DMS153 treated with DMSO at 0.1 percent for 48 hours (cell line): ENCODE measurements around the gene PPP1R18.
"Not testable (repeated sequence)": the region's sequence is repeated elsewhere in the genome, so short reads cannot be mapped to it uniquely, and the experiment has no call there.

Experiments used
- DNase-seq: peaks from one replicate; lab custom pipeline; 2025; ENCODE audit not compliant: unreplicated experiment; lab: John Stamatoyannopoulos, UW

PPP1R18 gene, protein sequence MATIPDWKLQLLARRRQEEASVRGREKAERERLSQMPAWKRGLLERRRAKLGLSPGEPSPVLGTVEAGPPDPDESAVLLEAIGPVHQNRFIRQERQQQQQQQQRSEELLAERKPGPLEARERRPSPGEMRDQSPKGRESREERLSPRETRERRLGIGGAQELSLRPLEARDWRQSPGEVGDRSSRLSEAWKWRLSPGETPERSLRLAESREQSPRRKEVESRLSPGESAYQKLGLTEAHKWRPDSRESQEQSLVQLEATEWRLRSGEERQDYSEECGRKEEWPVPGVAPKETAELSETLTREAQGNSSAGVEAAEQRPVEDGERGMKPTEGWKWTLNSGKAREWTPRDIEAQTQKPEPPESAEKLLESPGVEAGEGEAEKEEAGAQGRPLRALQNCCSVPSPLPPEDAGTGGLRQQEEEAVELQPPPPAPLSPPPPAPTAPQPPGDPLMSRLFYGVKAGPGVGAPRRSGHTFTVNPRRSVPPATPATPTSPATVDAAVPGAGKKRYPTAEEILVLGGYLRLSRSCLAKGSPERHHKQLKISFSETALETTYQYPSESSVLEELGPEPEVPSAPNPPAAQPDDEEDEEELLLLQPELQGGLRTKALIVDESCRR

DNA sequence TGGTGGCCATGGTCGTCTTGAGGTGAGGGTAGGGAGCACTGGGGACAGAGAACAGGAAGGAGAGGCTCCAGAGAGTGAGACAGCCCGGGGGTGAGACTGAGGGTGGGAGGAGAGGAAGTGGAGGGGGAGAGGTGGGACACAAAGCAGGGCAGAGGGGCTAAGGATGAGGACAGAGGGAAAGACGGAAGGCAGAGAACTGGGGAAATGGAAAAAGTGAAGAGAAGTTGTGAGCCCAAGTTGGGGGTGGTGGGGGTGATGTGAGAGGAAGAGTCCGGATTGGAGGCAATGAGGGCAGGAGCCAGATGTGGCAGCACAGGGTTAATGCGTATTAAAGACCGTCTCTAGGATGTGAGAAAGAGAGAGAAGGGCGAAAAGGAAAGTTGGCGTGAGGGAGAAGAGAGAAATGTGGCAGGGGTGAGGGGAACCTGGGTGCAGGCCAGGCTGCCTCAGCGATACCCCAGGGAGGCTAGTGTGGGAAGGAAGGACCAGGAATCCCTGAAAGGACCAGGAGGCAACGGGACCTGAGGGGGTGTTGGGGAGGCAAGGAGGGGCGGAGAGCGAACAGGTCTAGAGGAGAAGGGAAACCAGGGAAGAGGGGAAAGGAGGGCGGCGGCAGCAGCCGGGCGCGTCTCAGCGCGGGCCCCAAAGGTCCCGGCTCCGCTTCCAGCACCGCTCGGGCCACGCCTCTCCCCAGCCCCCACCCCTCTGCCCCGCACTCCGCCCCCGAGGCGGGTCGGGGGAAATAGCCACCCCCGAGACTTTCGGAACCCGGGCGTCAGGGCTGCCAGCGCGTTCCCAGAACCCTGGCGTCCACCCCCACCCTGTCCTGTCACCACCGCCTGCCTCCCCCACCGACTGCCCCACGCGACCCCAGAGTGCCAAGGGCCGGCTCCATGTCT lies at the start of gene PPP1R18:
Gene PPP1R18, minus strand, starts transcription at position 637 of the 899 bp plus-strand sequence. Its CDS starts 627 bp downstream, at position 10.
- peak; percentile 7 for DNase-seq

DNA sequence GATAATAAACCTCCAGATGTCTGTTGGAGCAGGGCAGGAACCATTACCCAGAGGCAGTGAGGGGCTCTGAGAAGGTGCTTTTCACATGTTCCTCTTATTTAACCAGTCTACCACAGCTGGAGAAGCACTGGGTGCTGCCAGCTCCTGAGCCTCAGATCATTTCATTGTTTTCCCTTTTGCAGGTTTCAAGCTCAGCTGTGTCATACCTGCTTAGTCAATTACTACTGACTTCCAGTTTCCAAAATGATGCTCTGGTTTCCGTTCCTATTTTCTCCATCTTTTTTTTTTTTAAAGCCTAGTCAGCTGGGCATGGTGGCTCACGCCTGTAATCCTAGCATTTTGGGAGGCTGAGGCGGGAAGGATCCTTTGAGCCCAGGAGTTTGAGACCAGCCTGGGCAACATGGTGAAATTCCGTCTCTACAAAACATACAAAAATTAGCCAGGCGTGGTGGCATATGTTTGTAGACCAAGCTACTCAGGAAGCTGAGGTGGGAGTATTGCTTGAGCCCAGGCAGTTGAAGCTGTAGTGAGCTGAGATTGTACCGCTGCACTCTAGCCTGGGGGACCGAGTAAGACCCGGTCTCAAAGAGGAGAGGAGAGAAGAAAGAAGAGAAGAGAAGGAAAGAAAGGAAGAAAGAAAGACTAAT lies 49.3 kb upstream of the PPP1R18 start:
- no peak for DNase-seq

DNA sequence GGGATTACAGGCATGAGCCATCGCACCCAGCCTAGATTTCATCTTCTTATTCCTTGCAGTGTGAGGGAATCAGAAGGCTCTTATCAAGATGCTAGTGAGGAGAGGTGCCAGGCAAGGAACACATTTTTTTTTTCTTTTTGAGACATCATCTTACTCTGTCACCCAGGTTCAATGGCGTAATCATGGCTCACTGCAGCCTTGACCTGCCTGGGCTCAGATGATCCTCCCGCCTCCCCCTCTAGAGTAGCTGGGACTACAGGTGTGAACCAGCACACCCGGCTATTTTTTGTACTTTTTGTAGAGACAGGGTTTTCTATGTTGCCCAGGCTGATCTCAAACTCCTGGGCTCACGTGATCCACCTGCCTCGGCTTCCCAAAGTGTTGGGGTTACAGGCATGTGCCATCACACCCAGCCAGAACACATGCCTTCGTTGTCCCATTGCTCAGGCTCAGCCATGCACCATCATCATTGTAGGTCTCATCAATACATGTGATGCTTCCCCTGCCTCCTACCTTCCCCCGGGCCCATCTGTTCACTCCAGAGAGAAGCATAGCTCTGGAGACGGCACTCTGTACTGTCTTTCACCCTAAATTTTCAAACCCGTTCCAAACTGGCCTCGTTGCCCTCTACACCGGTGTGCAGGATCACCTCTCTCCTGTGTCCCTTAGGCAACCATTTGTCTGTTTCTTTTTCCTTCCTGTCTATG lies 45.9 kb upstream of the PPP1R18 start:
- DNase-seq: no peak

DNA sequence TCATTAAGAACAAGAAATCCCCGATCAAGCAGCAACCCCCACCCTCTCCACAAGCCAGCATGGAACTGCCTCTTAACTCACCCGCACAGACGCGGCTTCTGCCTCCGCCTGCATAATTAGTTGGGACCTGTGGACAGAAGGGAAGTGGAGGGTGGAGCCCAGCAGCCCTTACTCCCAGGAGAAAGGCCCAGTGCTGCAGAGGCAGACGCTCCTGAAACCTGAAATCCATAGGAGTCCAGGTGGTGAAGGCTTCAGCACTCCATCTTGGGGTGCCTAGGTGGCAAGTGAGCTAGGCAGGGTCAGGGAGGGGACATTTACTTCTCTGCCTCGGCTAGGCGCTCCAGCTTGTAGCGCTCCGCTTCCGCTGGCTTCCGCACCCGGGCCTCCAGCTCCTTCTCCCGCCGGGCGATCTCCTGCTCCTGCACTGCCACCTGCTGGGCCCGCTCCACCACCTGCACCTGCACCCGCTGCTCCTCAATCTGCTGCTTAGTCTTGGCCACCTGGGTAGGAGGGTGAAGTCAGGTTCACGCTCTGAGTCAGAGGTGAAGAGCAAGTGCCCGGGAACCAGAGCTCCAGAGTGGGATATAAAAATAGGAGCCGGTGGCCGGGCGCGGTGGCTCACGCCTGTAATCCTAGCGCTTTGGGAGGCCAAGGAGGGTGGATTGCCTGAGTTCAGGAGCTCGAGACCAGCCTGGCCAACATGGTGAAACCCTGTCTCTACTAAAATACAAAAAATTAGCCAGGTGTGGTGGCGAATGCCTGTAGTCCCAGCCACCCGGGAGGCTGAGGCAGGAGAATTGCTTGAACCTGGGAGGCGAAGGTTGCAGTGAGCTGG lies 44.4 kb upstream of the PPP1R18 start:
- DNase-seq: peak; percentile 68

DNA sequence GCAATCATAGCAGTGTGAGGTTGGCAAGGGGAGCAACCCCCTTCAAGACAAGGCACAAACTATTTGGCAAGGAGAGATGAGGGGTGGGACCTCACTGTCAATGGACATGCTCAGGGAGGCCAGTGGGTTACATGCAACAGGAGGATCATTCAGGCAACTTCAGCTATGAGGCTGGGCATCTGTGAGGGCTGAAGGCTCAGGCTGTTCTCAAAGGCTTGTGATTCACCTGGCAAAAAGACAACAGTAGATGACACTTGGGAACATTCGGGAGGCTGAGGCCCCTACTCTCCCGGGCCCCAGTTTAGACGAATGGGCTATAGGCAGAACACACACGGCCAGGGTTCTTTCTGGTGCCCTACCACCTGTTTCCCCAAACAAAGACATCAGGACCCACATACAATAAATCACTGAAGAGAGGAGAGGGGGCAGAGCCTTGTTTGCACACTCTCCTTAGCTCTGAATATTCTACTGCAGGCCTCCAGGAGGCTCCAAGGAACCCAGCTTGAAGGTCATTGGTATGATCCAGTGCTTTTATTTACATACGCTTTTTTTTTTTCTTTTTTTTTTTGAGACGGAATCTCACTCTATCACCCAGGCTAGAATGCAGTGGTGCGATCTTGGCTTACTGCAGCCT lies 41.6 kb upstream of the PPP1R18 start:
- no peak for DNase-seq

DNA sequence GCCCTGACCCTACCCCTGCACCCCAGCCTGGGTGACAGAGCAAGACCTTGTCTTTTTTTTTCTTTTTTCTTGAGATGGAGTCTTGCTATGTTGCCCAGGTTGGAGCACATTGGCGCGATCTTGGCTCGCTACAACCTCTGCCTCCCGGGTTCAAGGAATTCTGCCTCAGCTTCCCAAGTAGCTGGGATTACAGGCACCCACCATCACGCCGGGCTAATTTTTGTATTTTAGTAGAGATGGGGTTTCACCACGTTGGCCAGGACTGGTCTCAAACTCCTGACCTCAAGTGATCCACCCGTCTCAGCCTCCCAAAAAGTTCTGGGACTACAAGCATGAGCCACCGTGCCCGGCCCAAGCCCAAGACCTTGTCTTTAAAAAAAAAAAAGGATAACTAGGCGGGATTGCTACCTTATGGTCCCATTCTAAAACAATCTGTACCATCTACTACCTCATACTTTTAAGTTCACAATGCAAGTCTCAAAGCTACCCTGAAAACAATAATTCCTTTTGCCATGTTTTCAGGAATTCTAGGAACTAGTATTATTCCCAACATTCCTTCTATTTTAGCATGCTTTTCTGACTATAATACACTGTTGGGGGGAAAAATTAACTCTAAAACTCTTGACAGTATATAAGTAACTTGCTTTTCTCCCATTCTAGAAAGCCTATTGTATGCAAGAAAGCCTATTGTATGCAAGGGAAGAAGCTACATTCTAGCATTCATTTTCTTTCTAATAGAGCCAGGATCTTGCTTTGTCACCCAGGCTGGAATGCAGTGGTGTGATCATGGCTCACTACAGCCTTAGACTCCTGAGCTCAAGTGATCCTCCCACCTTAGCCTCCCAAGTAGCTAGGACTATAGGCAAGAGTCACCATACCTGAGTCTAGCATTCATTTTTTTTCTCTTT lies 40.3 kb upstream of the PPP1R18 start:
- no peak for DNase-seq

DNA sequence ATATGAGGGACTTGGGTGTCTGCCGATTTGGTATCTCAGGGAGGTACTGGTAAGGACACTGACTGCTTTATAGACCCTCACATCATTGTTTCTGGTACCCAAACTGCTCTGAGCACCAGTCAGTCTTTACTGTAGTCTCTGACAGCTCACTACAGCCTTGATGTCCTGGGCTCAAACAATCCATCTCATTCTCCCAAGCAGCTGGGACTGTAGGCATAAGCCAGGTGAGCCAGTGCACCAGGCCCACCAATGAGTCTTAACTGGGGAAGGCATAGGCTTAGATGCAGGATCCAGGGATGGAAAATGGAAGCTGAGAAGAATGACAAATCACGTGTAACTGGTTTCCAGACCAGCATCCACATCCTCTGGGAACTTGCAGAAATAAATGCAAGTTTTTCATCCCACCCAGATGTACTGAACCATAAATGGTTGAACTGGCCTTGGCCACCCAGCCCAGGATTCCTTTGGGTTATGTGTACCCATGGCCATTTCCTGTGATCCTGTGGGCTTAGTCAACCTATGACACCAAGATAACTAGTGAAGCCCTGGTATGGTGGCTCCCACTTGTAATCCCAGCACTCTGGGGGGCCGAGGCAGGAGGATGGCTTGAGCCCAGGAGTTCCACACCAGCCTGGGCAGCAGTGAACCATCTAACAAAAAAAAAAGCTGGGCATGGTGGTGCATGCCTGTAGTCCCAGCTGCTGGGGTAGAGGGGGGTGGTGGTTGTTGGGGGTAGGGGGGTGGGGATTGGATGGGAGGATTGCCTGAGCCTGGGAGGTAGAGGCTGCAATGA lies 39.5 kb upstream of the PPP1R18 start:
- DNase-seq: no peak

DNA sequence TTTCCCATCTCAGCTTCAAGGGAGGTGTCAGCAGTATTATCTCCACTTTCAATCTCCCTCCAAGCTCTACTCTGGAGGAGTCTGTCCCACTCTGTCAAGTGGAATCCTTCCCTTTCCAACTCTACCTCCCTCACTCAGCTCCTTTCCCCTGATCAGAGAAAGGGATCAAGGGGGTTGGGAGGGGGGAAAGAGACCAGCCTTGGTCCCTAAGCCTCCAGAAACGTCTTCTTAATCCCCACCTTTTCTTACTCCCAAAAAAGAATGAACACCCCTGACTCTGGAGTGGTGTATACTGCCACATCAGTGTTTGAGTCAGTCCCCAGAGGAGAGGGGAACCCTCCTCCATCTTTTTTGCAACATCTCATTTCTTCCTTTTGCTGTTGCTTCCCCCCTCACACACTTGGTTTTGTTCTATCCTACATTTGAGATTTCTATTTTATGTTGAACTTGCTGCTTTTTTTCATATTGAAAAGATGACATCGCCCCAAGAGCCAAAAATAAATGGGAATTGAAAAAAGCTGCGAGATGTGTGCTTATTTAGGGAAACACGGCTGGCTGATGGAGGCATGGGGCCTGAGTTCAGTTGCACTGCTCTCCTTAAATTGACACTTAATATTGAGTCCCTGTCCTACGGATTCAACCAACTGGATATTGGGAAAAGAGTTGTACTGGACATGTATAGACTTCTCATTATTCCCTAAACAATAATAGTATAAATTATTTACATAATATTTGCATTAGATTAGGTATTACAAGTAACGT lies 38.6 kb upstream of the PPP1R18 start:
- no peak for DNase-seq

DNA sequence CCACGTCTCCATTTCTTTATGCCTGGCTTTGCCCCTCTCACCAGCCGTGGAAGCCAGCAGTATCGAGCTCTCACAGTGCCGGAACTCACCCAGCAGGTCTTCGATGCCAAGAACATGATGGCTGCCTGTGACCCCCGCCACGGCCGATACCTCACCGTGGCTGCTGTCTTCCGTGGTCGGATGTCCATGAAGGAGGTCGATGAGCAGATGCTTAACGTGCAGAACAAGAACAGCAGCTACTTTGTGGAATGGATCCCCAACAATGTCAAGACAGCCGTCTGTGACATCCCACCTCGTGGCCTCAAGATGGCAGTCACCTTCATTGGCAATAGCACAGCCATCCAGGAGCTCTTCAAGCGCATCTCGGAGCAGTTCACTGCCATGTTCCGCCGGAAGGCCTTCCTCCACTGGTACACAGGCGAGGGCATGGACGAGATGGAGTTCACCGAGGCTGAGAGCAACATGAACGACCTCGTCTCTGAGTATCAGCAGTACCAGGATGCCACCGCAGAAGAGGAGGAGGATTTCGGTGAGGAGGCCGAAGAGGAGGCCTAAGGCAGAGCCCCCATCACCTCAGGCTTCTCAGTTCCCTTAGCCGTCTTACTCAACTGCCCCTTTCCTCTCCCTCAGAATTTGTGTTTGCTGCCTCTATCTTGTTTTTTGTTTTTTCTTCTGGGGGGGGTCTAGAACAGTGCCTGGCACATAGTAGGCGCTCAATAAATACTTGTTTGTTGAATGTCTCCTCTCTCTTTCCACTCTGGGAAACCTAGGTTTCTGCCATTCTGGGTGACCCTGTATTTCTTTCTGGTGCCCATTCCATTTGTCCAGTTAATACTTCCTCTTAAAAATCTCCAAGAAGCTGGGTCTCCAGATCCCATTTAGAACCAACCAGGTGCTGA lies 37.6 kb upstream of the PPP1R18 start:
- not testable (repeated sequence) for DNase-seq

DNA sequence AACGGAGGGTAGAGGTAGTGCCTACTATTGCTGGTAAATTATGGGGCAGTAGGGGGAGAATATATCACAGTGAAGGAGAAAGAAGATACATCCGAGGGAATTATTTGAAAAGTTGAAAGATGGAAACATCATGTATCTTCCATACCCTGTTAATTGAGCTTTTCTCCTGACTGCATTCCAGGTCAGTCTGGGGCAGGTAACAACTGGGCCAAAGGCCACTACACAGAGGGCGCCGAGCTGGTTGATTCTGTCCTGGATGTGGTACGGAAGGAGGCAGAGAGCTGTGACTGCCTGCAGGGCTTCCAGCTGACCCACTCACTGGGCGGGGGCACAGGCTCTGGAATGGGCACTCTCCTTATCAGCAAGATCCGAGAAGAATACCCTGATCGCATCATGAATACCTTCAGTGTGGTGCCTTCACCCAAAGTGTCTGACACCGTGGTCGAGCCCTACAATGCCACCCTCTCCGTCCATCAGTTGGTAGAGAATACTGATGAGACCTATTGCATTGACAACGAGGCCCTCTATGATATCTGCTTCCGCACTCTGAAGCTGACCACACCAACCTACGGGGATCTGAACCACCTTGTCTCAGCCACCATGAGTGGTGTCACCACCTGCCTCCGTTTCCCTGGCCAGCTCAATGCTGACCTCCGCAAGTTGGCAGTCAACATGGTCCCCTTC lies 36.9 kb upstream of the PPP1R18 start:
- not testable (repeated sequence) for DNase-seq

DNA sequence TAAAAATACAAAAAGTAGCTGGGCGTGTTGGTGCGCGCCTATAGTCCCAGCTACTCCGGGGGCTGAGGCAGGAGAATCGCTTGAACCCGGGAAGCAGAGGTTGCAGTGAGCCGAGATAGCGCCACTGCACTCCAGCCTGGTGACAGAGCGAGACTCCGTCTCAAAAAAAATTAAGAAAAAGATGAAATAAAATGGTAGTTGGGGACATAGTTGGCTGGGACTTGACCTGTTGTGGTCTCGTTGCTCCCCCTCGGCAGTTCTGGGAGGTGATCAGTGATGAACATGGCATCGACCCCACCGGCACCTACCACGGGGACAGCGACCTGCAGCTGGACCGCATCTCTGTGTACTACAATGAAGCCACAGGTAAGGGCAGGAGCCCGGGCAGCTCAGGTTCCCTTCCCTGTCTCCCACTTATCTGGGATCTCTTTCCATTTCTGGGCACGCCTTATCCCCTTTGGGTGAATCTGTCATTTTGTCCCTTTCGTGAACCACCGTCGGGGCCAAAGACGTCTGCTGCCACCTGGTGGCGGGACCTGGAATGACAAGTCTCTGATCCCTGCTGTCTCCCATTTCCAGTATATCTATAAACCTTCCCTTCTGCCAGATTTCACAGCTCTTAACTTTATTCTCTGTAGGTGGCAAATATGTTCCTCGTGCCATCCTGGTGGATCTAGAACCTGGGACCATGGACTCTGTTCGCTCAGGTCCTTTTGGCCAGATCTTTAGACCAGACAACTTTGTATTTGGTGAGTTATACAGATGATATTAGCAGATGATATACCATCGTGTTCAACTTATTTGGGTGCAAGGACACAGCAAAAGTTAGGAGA lies 36.1 kb upstream of the PPP1R18 start:
- peak; percentile 58 for DNase-seq

DNA sequence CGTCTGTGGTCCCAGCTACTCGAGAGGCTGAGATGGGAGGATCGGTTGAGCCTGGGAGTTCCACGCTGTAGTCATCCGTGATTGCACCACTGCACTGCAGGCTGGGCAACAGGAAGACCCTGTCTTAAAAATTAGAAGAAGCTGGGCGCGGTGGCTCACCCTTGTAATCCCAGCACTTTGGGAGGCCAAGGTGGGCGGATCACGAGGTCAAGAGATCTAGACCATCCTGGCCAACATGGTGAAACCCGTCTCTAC lies 35.5 kb upstream of the PPP1R18 start:
- not testable (repeated sequence) for DNase-seq

DNA sequence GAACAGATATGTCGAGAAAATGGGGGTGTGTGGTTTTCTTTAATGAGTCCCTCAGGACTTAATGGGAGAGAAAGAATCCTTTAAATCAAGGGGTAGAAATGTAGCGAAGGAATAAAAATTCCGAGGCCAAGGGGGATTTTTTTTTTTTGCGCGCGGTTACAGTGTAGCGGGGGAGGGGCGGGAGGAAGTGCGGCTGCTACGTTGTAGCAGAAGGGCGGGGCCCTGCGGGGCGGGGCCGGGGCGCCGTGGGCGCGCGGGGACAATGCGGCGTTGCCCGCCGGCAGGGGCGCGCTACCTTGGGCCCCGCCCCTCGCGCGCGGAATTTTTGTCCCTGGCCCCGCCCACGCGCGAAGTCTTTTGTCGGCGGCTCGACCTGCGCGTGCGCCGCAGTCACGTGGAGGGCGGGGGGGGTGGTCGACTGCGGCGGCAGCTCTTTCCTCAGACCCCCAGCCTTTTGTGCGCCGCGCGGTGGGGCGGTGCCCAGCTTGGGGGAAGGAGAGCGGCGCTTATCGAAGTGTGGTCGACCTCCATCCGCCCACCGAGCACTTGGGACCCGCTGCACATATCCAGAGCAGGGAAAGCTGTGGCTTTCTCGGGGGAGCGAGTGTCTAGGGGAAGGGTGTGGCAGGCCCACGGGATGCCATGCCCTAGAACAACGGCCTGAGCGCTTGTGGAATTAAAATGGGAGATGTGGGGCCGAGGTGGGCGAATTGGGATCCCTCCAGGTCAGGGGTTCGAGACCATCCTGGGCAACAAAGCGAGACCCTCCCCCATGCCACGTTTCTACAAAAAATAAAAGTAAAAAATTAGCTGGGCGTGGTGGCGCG lies 35.0 kb upstream of the PPP1R18 start:
- DNase-seq: peak; percentile 79
